PC-3 (cell line): ENCODE data around the gene CLEC2A. TPM values are rescaled to one million over a fixed set of nuclear protein-coding genes. Genes with fewer than 3 reads are reported as not detected.

Experiments used
- ATAC-seq: fragments of 200-7000 bp; cut with Tn5 transposase; 2 replicates; pipeline ENCODE4 v1.9.1; 2020; ENCODE audit warnings: mild to moderate bottlenecking, moderate library complexity
- BruUV-seq: library from RNA; stranded (reverse); fragments of 400-500 nt; replicated peaks from 2 replicates; lab custom pipeline; 2021; lab: Mats Ljungman, UMichigan
- CTCF ChIA-PET: fragments of 300-600 bp; sonication (Branson Sonifier 250); formaldehyde crosslinking; loops from one replicate; lab custom pipeline; 2022; ENCODE audit warnings: antibody characterized with exemption; lab: Charles Lee
- POLR2A ChIA-PET: fragments of 300-600 bp; sonication (Branson Sonifier 250); formaldehyde crosslinking; loops from one replicate; lab custom pipeline; 2022; ENCODE audit warnings: antibody characterized with exemption; ENCODE audit not compliant: unreplicated experiment; lab: Charles Lee
- DNase-seq: peaks from one replicate; pipeline ENCODE4 v3.0.0-alpha.2; 2015
- H2AFZ ChIP-seq: fragments of 300-600 bp; sonication (generic); 2 replicates; pipeline ENCODE4 v1.6.0; 2016; ENCODE audit warnings: antibody characterized with exemption, low read length
- H3F3A ChIP-seq: fragments of 300-600 bp; sonication (generic); one replicate; pipeline ENCODE4 v1.6.0; 2017; ENCODE audit warnings: antibody characterized with exemption, low read length, control low read depth, mild to moderate bottlenecking; ENCODE audit not compliant: unreplicated experiment
- H3K27ac ChIP-seq: fragments of 300-600 bp; sonication (generic); 2 replicates; pipeline ENCODE4 v1.5.1; 2016; ENCODE audit warnings: mild to moderate bottlenecking, low read length
- H3K27me3 ChIP-seq: fragments of 300-600 bp; sonication (generic); 2 replicates; pipeline ENCODE4 v1.6.1; 2016; ENCODE audit warnings: low read length, mixed read lengths
- H3K36me3 ChIP-seq: fragments of 300-600 bp; sonication (generic); 2 replicates; pipeline ENCODE4 v1.6.1; 2016; ENCODE audit warnings: low read depth, mixed run types, low read length, mixed read lengths
- H3K4me1 ChIP-seq: fragments of 300-600 bp; sonication (generic); 2 replicates; pipeline ENCODE4 v1.5.1; 2016; ENCODE audit warnings: low read length; ENCODE audit not compliant: insufficient read depth
- H3K4me2 ChIP-seq: fragments of 300-600 bp; sonication (generic); 2 replicates; pipeline ENCODE4 v1.6.0; 2016; ENCODE audit warnings: low read length
- H3K4me3 ChIP-seq: fragments of 300-600 bp; sonication (generic); 2 replicates; pipeline ENCODE4 v1.5.1; 2016; ENCODE audit warnings: mild to moderate bottlenecking, low read length, mixed read lengths
- H3K79me2 ChIP-seq: fragments of 300-600 bp; sonication (generic); 2 replicates; pipeline ENCODE4 v1.6.1; 2017; ENCODE audit warnings: low read length, mixed read lengths
- H3K9ac ChIP-seq: fragments of 300-600 bp; sonication (generic); 2 replicates; pipeline ENCODE4 v1.6.0; 2016; ENCODE audit warnings: mild to moderate bottlenecking, low read length
- H3K9me2 ChIP-seq: fragments of 300-600 bp; sonication (generic); replicated peaks from 2 replicates; pipeline ENCODE4 v1.6.1; 2016; ENCODE audit warnings: mixed run types, low read length, mixed read lengths
- H3K9me3 ChIP-seq: fragments of 300-600 bp; sonication (generic); 2 replicates; pipeline ENCODE4 v1.6.1; 2016; ENCODE audit warnings: low read length, mixed read lengths
- H4K20me1 ChIP-seq: fragments of 300-600 bp; sonication (generic); 2 replicates; pipeline ENCODE4 v1.6.1; 2016; ENCODE audit warnings: low read length, mixed read lengths
- CTCF ChIP-seq: fragments of 300-600 bp; sonication (generic); conservative IDR thresholded peaks from 2 replicates; pipeline ENCODE4 v1.5.1; 2017; ENCODE audit warnings: antibody characterized with exemption, low read depth, mild to moderate bottlenecking, low read length
- EZH2 ChIP-seq: fragments of 300-600 bp; sonication (generic); IDR thresholded peaks from one replicate; pipeline ENCODE4 v1.6.1; 2017; ENCODE audit warnings: antibody characterized with exemption, mild to moderate bottlenecking, low read length; ENCODE audit not compliant: unreplicated experiment
- EZH2phosphoT487 ChIP-seq: fragments of 300-600 bp; sonication (generic); IDR thresholded peaks from 2 replicates; pipeline ENCODE4 v1.6.1; 2018; ENCODE audit warnings: mild to moderate bottlenecking, antibody characterized with exemption, low read length, borderline replicate concordance
- intact Hi-C: fragments of 100-400 bp; cut with micrococcal nuclease; formaldehyde crosslinking; loops from 2 replicates; pipeline ENCODE4 v1.9.0; 2023
- total RNA-seq: library from RNA; depleted of rRNA; stranded (reverse); fragments of >200 nt; gene quantifications from 2 replicates; pipeline ENCODE4 v1.2.3, GENCODE V29; 2014

Gene CLEC2A
- total RNA-seq, 1 experiment from 2014 or later: not detected

GRCh38 chr12:9907769-9908168 is 24.4 kb downstream of the CLEC2A start:
- Histone ChIP-seq H4K20me1 (no peaks in the 10 kb centered on the region), H3K4me2 (no peak overlapping the region), H3K4me1 (no peaks in the 10 kb centered on the region), H3K9me2 (no peaks in the 10 kb centered on the region), H3K27ac (no peak overlapping the region), H3K4me3 (no peak overlapping the region), H3K9ac (no peak overlapping the region), H3K9me3 (0 out of 2 replicates have a peak, but pooled peaks cover 5% of the 10 kb centered on the region), H3K79me2 (no peaks in the 10 kb centered on the region), H3K27me3 (peaks cover 15% of the 10 kb centered on the region; the same call in 1 of the 2 replicates), H3K36me3 (no peaks in the 10 kb centered on the region), H3F3A (no peaks in the 10 kb centered on the region), H2AFZ (no peak overlapping the region)
- no TSS peak for BruUV-seq
- CTCF ChIA-PET: no interaction called here
- POLR2A ChIA-PET: no interaction called here
- no peak for ATAC-seq
- no peak for TF ChIP-seq EZH2
- DNase-seq: no peak
- intact Hi-C loops: no loop called here

DNA sequence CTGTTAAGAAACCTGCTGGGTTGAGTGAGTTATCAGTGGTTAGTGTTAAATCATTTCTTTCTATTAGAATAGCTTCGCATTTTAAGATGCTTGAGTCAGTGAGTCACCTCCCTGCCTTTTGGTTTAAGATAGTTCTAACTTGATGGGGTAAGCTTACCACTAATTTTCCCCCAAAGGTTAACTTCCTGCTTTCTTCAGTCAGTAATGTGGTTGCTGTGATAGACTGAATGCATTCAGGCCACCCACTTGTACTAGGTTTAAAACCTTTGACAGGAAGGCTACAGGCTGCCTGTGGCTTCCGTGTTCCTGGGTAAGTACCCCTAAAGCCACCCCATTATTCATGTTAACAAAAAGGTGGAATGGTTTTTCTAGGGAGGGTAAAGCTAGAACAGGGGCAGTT is 25.3 kb downstream of the CLEC2A start:
- ChIA-PET POLR2A (no interaction called here), CTCF (no interaction called here)
- intact Hi-C loops: no loop called here
- no peaks in the 10 kb centered on the region for H3F3A ChIP-seq
- no peaks in the 10 kb centered on the region for H3K79me2 ChIP-seq
- no peak overlapping the region for H3K4me3 ChIP-seq
- H3K36me3 ChIP-seq: no peaks in the 10 kb centered on the region
- peaks cover 15% of the 10 kb centered on the region; the same call in 1 of the 2 replicates for H3K27me3 ChIP-seq
- no peaks in the 10 kb centered on the region for H3K4me1 ChIP-seq
- DNase-seq: no peak
- no peak overlapping the region for H2AFZ ChIP-seq
- 0 out of 2 replicates have a peak, but pooled peaks cover 5% of the 10 kb centered on the region for H3K9me3 ChIP-seq
- no peak overlapping the region for H3K4me2 ChIP-seq
- no peak for TF ChIP-seq EZH2
- TF ChIP-seq EZH2phosphoT487: no peak
- no peak for TF ChIP-seq CTCF
- H3K27ac ChIP-seq: no peak overlapping the region
- ATAC-seq: no peak
- H4K20me1 ChIP-seq: no peaks in the 10 kb centered on the region
- no peaks in the 10 kb centered on the region for H3K9me2 ChIP-seq
- H3K9ac ChIP-seq: no peak overlapping the region
- no TSS peak for BruUV-seq

GRCh38 chr12:9902539-9903228 is 29.5 kb downstream of the CLEC2A start:
- Histone ChIP-seq H3K4me2 (no peak overlapping the region), H4K20me1 (no peaks in the 10 kb centered on the region), H3K4me1 (no peaks in the 10 kb centered on the region), H3K27ac (no peak overlapping the region), H2AFZ (no peak overlapping the region), H3K4me3 (no peak overlapping the region), H3K27me3 (peaks cover 11% of the 10 kb centered on the region), H3K9me2 (no peaks in the 10 kb centered on the region), H3K79me2 (no peaks in the 10 kb centered on the region), H3F3A (no peaks in the 10 kb centered on the region), H3K9me3 (no peaks in the 10 kb centered on the region), H3K36me3 (no peaks in the 10 kb centered on the region), H3K9ac (no peak overlapping the region)
- ChIA-PET POLR2A (no interaction called here), CTCF (no interaction called here)
- DNase-seq (no peak), ATAC-seq (no peak)
- TF ChIP-seq CTCF: no peak
- TF ChIP-seq EZH2phosphoT487: no peak
- TF ChIP-seq EZH2: no peak
- intact Hi-C loops: no loop called here
- no TSS peak for BruUV-seq
